NCI-H226 (cell line): ENCODE measurements around the gene HGFAC.

Experiments
- DNase-seq: peaks from one replicate; pipeline ENCODE4 v3.0.0-alpha.2; 2015

The HGFAC gene

DNA sequence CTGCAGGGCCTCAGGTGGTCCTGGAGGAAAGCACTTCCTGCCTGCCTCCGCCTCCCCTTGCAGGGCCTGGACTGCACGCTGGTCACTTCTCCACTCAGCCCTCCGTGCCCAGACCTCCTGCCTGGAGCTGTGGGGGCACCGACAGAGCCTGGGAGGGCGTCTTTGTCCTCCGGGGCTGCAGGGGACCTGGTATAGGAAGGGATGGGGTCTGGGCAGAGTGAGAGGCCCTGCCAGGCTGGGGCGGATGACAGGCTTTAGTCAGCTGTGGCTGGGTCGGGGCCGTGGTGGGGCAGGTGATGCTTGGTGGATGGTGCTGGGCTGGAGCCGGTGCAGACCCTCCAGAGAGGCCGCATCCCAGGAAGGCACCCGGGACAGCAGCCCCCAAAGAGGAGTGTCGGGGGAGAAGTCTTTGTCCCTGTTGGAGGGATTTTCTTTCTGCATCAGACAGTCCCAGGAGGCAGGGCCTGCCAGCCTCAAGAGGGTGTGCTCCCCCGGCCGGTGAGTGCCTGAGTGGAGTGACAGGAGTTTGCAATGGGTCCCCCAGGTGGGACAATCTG is 22.7 kb downstream of the HGFAC start:
- DNase-seq, result no peak

DNA sequence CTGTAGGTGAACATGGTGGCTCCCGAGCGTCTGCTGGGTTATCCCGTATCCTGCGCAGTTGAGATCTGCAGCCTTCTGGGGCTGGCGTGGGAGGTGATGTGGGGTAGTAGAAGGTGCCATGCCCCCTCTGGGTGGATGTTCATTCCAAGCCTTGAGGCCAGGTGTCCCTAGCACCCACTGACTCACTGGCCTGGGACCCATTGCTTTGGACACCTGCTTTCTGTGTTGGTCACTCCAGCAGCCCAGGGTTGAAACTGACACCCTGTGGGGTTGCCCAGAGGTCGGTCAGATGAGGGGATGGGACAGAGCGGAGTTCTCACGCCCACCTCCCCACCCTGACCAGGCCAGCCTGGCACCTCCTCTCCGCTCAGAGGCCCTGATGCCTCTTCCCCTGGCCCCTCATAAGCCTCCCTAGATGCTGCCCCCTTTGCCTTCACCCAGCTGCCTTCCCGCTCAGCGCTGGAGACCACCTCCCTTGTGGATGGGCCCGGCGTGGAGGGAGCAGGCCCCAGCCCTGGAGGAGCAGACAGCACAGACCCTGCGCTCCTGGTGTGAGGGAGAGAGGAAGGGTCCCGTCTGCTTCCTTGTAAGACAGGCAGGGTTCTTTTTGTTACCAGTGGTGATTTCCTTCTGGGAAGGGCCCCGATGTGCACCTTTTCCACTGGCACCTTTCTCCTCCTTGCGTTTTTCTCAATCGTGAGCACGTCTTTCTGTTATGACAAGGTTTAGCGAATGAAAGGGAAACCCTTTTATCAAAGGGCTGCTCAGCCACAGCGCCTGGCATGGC is 23.3 kb downstream of the HGFAC start:
- no peak for DNase-seq

DNA sequence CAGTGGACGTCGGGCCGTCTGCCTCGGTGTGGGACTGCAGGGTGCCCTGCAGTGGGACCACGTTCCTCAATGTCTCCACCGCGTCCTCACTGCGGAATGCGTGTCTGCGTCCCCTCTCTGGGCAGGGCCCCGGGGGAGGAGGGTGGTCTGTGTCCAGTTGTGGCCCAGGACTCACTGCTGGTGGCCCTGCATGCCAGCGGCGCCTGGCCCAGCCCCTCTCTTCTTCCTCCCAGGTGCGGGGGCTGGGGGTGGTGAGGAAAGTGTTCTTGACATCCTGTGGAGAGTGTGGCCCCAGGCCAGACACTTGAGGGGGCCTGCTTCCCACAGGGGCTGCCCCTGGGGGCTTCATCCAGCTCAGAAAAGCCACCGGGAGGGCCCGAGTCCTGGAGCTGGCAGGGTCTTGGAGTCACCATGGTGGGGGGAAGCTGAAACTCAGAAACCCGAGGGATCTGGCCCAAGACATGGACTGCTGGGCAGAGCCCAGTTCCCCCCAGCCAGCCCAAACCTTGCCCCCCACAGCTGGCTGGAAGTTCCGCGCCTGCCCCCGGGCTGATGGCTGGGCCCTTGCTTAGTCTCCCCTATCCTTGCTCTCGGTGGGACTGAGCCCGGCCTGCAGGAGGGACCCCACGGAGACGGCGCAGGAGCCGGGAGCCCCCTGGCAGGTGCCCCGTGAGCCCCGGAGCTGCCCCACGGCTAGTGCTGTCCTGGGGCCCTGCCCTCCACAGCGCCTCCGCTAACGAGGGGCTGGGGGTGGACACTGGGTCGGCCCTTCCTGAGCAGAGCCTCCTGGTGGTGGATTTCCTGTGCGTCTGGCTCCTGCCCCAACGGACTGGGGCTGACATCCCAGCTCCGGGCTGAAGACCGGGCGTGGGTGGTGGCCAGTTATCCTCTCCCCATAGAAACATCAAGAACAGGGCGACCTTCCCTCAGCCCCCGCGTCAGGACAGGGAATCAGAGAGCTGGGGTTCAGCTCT is 24.2 kb downstream of the HGFAC start:
- no peak for DNase-seq

DNA sequence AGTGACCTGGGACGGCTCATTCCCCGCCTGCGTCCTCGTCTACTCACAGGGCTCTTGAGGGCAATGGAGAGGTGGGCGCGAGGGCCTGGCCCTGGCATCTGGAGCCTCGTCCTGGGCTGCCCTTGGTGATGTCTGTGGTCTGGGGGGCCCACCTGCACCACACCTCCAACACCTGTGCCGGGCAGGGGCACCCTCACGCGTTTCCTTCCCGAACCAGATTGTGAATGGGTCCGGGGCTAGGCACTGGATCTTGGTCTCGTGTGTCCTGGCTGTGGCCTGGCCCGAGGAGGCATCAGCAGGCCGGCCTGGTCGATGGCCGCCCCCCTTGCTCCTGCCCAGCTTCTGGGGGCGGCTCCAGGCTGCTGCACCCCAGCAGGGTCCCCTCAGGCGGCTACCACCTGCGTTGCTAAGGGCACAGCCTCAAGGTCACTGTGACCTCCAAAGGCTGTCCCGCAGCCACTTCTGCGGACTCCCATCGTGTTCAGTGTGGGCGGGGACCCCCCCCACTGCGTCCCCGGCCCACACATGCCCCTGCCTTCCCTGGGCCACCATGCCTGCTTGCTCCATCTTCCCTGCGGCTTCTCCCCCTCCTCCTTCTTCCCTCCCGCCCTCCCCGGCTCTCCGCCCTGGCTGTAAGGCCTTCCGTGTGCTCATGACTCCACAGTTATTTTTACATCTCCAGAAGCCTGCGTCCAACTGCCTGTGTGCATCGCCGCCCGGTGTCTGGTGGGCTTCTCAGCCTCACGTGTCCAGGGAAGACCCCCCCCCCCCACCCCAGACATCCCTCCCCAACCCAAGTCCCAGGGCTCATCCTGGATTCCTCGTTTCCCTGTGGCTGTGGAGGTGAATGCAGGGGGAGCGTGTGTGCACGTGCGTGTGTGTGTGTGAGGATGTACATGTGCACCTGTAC is 25.2 kb downstream of the HGFAC start:
- DNase-seq, result no peak

DNA sequence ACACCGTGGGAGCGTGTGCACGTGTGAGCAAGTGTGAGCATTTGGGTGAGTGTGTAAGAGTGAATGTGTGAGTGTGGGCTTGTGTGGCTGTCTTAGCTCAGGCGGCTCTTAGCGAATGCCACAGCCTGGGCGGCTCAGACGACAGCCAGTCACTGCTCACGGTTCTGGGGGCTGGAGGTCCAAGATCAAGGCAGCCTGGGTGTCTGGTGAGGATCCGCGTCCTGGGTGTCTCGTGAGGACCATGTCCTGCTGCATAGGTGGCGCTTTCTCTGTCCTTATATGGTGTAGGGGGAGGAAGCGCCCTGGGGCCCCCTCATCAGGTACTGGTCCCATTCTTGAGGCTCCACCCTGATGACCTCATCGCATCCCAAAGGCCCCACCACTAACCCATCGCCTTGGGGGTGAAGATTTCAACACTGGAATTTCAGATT is 25.8 kb downstream of the HGFAC start:
- no peak for DNase-seq

DNA sequence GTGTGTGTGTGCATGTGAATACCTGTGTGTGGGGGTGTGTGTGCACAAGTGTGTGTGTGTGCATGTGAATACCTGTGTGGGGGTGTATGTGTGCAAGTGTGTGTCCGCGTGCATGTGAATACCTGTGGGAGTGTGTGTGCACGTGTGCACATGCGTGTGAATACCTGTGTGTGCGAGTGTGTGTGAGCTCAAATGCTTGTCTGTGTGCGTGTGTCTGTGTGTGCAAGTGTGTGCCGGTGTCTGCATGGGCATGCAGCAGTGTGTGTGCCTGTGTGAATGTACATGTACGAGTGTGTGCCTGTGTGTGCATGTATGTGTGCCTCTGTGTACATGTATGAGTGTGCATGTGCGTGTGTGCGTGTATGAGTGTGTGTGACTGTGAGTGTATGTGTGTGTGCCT is 26.4 kb downstream of the HGFAC start:
- DNase-seq, result no peak

DNA sequence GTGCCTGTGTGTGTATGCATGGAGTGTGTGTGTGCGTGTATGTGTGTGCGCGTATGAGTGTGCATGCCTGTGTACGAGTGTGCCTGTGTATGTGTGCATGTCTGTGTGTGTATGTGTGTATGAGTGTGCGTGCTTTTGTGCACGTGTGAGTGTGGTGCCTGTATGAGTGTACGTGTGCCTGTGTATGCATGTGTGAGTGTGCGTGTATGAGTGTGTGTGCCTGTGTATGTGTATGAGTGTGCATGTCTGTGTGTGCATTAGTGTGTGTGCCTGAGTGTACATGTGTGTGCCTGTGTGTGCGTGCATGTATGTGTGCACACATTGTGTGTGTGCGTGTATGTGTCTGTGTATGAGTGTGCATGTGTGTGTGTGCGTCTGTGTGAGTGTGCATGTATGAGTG is 27.0 kb downstream of the HGFAC start:
- no peak for DNase-seq

DNA sequence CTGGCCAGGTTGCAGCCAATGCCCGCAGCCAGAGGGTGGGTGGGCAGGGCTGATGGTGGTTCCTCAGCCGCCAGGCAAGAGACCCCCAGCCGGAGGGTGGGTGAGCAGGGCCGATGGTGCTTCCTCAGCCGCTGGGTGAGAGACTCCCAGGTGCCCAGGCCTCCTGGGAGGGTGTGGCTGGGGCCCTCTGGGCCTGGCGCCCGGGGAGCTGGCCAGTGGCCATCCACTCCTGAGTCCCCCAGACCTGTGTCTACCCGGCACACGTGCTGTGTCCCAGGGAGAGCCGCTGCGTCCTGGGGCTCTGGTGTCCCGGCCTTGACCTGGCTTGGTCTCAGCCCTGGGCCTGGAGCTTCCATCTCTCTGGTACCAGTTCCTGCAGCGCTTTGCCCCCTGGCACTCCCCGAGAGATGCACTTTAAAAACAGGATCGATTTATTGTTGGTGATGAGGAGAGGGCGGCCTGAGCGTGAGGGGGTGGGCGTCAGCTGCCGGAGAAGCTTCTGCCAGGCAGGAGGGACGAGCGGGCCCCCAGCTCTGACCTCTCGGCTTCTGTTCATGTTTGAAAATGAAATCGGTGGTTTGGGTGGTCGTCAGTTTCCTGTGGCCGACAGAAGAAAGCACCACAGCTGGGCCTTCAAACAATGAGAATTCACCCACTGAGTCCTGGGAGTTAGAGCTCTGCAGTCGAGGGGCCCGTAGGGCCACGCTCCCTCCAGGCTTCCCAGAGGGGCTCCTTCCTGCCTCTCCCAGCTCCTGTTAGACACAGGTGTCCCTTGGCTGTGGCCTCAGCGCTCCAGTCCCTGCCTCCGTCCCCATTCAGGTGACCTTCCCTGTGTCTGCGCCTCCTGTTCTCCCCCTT is 27.8 kb downstream of the HGFAC start:
- no peak for DNase-seq

DNA sequence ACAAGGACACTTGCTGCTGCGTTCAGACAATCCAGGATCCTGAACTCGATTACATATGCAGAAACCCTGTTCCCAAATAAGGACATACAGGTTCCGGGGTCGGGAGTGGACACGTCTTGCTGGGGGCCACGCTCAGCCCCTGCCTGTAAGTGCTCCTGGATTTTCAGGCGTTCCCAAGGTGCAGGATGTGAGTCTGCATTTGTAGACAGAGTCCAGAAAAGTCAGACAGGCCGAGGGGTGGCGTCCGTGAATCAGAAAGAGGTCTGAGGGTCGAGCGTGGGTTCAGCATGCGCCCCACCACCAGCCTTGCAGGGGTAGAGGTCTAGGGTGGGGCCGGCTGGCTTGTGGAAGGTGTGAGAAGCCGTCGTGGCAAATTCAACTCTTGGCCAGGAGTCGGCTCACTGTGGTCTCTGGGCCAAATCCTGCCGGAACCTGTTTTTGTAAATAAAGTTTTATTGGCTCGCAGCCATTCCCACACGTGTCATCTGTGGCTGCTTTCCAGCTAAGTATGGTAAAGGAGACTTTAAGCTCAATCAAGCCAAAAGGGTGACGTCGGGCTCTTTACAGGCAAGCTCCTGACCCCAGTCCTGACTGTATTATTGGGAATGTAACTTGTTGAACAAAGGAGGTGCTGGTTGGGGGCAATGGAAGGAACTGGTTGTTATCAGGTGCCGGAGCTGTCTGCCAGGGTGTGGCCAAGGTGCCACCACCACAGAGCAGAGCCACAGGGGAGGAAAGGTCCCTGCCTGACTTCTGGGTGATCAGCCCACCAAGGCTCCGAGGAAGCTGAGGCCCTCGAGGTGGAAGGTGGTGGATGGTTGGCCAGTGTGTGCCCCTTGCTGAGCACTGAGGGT is 28.7 kb downstream of the HGFAC start:
- DNase-seq, result no peak

DNA sequence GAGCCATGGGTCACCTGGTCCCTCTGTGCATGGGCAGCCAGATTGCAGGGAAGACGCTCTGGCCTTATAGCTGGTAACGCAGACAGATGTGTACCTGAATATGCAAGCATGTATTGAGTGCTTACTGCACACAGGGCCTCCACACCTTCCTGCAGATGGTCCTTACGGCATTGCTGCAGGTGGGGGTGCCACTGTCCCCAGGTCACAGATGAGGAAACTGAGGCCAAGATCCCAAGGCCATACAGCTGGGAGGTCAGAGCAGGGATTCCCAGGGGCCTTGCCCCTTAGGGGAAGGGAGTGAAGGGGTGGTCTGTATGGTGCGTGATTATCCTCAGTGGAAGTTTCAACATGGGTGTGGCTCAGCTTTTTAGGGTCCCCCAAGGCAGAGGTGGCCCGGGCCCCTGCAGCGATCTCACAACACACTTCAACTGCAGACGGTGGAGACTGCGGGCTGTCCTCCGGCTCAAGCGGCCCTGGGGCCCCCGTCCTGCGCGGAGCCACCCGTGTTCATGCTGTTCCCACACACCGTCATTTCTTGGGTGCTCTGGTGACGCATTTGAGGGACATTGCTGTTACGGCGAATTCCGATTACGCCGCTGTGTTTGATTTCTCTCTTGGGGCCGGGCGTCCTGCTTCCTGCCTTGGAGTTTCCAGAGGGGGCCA is 29.5 kb downstream of the HGFAC start:
- DNase-seq, result no peak

DNA sequence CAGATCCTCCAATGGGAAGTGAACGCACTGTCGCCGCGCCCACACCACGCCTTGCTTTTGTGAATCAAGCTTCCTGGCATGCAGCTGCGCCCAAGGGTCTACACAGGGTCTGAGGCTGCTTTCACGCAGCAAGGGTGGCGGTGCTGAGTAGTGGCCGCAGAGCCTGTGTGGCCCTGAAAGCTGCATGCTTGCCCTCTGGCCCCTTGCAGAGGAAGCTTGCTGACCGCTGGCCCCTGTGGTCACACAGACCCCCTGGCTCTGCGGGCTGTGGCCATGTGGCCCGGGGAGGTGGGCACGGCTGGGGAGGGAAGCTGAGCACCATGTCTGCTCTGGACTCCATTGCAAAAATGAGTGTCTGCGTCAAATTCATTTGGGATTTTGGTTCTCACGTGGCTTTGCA is 30.1 kb downstream of the HGFAC start:
- DNase-seq, result no peak

DNA sequence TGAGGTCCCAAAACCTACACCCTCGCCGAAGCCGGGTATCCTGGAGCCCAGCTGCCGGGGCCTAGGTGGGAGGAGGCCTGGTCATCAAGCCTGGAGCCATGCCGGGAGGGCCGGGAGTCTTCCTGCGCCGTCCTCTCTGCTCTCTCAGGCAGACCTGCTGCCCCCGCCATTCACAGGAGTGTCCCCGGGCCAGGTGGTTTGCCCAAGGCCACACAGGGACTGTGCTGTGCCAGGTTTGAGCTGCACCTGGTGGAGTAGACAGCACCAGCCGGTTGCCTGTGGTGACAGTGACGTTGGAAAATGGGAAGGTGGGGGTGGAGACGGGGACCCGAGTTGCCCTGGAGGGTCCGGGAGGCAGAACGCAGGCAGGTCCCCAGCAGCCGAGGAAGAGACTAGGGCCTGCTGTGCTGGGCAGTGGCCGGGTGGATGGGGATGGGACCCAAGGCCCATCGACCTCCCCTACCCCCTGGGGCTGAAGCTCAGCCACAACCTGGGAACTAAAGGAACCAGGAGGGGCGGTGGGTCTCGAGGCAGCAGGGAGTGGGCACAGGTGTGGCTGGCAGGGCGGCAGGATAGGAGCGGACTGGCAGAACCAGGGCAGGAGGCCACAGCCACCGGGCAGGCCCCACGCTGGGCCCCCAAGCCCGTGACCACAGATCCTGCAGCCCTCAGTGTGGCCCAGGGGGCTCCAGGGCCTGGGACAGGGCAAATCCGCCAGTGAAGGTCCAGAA is 30.8 kb downstream of the HGFAC start:
- no peak for DNase-seq

DNA sequence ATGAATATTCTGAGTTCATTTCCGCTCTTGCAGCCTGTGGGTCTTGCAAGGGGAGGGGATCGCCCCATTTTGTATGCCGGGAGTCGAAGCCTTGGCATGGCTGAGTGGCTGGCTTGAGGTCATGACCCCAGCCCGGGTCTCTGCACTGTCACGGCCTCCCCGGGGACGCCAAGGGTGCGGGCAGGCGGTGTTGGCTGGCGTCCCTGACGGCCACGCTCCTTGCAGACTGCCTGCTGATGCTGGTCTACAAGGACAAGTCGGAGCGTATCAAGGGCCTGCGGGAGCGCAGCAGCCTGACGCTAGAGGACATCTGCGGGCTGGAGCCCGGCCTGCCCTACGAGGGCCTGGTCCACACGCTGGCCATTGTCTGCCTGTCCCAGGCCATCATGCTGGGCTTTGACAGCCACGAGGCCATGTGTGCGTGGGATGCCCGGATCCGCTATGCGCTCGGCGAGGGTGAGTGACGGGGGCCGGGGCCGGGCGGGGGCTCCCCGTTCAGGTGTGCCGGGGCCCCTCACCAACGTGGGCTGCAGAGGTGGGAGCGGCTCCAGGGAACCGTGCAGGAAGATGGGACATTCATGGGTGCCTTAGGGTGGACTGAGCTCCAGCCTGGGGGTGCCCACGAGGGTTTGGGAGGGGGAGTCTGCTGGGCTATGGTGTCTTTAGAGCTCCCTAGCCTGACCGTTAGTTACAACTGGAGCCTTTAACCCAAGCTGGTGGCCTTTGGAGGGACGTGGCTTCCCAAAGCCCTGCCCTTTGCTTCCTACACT is 31.6 kb downstream of the HGFAC start:
- DNase-seq, result no peak

DNA sequence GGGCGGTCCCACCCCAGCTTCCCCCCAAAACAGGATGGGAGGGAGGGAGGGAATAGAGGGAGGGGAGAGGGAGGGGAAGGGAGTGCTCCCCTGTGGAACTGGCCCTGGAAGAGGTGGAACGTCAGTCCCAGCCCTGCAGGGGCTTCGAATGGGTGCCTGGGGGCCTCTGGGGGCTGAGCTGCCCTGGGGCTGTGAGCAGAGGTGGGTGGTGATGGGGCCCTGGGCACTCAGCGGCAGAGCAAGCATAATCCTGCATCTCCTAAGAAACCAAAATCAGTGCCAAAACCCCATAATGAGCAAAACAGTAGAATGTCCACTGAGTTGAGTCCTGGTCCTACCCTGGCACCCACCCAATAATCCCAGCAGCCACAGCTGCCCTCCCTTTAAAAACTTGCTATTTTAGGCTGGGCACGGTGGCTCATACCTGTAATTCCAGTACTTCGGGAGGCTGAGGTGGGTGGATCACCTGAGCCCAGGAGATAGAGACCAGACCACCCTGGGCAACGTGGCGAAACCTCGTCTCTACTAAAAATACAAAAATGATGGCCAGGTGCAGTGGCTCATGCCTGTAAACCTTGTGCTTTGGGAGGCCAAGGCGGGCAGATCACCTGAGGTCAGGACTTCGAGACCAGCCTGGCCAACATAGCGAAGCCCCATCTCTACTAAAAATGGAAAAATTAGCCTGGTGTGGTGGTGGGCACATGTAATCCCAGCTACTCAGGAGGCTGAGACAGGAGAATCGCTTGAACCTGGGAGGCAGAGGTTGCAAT is 32.4 kb downstream of the HGFAC start:
- no peak for DNase-seq

DNA sequence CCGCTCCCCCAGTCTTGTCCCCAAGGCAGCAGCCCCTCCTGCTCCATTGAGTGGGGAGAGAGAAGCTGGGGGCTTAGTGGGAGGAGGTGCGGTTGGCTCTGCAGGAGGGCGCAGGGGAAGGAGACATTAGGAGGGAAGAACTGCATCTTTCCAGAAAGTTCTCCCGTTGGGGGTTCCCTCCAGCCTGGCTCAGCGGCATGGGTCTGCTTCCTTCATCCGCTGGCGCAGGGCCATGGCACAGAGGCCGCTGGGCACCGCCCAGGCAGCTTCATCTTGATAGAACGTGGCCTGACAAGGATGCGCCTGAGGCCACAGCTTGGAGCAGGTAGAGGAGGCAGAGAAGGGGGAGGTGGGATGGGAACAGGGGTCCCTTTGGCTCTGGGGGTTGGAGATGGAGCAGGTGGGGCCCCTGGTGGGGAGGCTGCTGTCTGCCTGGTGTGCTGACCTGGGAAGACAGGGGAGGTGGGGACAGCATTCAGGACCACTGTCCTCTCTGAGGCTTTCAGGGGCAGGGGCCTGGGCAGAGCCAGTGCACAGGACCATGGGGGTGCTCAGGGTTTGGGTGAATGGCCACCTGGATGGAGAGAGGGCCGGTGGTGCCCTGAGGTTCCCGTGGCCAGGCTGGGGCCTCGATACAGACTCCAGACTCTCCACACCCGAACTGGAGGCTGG is 33.4 kb downstream of the HGFAC start:
- no peak for DNase-seq

DNA sequence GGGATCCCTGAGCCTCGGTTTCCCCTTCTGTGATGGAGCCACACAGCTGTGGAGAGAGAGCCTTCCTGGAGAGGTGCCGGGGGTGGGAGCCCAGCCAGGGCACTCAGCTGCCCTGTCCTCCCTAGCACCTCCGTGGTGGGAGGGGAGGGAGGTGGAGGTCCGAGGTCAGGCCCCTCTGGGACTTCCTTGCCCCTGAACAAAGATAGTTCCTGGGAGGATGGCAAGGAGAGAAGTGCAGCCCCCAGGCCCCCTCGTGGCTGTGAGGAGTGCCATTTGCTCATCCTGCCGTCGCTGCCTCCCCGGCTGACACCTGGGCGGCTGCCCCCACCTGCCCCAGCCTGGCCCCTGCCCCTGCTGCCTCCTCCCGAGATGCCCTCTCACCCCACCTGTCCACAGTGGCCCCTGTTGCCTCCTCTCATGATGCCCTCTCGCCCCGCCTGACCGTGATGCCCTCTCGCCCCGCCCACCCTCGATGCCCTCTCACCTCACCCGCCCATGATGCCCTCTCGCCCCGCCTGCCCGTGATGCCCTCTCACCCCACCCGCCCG is 34.0 kb downstream of the HGFAC start:
- DNase-seq, result no peak

DNA sequence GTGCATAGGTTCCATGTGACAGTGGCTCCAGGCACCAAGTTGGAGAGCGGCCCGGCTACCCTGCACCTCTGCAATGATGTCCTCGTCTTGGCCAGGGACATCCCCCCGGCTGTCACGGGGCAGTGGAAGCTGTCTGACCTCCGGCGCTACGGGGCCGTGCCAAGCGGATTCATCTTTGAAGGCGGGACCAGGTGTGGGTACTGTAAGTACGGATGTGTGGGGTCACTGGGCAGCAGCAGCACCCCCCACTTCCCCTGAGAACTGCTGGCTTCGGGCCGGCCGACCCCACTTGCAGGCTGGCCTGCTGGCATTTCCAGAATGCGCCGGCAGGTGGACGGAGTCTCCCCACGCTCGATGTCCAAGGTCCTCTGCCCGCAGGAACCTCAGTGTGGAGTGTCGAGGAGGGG is 34.6 kb downstream of the HGFAC start:
- DNase-seq, result no peak
